ELF-1 (cell line): ENCODE data around the gene RGSL1.
"Not testable (repeated sequence)": the region's sequence is repeated elsewhere in the genome, so short reads cannot be mapped to it uniquely, and the experiment has no call there.

ENCODE experiments used
- DNase-seq: peaks from one replicate; pipeline ENCODE4 v3.0.0-alpha.2; 2016; ENCODE audit warnings: low read depth, low spot score

Gene RGSL1

DNA sequence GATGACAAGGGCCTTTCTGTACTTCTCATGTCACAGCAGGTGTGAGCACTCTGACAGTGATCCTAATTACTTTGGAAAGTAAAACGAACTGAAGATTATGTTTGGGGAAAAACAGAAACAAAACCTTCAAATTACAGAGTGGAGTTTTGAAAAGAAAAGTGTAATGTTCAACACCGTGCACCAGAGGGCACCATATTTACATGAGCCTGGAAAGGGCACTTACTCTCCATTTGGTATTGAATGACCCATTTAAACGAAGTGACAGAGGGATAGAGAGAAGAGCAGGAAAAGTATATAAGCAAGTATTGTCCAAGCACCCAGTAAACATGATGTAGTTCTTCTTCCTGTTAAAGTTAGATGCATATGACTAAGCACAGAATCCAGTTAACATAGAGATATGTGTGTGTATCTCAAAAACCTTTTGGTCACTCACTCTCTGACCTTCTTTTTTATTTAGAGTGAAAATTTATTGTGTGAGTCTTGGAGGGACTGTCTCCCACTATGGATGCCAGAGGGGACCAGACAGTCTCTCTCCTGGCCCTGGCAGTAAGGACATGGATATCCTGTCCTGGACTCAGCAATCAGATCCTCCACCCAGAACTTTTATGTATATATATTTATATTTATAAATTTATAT lies 3.8 kb upstream of the RGSL1 start:
- DNase-seq: peak; percentile 49

DNA sequence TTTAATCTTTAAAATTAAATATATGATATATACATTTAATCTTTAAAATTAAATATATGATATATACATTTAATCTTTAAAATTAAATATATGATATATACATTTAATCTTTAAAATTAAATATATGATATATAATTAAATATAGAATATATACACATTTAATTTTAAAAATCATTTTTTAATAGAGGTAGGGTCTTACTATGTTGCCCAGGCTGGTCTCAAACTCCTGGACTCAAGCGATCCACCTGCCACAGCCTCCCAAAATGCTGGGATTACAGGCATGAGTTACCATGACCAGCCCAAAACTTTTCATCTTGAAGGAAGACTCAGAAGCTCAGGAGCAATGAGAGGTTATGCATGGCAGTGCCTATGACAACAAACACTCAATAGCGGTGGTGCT lies 2.8 kb upstream of the RGSL1 start:
- DNase-seq: not testable (repeated sequence)

- no peak for DNase-seq
These were observed 2.3 kb upstream of the RGSL1 start for GRCh38 chr1:182447660-182448059.

GRCh38 chr1:182453631-182454030 lies 3.7 kb downstream of the RGSL1 start:
- DNase-seq: no peak

DNA sequence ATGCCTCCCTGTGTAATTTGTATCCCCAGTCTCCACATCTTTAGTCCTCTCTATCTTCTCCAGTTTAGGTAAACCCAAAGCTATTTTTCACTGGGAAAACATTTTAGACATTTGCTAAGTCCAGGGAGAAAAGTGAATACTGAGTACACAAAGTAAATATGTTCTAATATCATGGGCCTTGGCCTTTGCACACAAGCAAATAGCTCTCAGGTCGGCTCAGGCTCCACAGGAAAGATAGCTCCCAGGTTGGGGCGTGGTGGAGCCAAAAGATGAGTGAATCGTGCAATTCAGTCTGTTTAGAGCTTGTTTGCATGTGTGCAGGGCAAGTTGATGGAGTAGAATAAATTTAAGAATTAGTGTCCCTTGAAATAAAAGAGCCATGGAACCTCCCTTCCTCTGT lies 7.9 kb downstream of the RGSL1 start:
- DNase-seq: no peak

DNA sequence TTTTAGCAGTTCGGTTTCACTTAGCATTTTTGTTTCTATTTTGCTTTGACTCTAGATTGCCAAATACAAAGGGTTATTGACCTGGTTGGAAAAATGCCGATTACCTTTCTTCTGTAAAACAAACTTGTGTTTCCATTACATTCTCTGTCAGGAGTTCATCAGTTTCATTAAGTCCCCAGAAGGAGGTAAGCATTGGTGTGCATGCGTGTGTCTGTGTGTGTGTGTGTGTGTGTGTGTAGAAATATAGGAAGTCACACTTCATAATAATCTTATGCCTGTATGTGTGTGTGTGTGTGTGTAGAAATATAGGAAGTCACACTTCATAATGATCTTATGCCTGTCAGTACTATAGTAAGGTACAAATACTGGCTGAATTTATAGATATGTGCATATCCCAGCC lies 10.0 kb downstream of the RGSL1 start:
- no peak for DNase-seq

DNA sequence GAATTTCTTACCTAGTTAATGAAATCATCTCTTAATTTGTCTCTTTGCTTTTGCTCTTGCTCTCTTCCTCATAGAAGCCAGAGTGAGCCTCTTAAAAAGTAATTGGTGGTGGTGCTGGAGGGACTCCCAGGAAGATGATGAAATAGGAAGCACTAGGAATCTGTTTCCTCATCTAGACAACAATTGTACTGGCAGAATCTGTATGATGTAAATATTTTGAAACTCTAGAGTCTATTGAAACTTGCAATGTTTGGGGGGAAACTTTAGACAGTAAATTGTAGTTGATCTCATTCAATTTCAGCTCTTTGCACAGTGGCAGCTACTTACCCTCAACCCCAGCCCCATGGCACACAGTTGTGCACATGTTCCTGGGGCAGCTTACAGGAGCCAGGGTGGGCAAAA lies 10.6 kb downstream of the RGSL1 start:
- no peak for DNase-seq

- DNase-seq: no peak
These were observed 23.6 kb downstream of the RGSL1 start for GRCh38 chr1:182473556-182473955.

DNA sequence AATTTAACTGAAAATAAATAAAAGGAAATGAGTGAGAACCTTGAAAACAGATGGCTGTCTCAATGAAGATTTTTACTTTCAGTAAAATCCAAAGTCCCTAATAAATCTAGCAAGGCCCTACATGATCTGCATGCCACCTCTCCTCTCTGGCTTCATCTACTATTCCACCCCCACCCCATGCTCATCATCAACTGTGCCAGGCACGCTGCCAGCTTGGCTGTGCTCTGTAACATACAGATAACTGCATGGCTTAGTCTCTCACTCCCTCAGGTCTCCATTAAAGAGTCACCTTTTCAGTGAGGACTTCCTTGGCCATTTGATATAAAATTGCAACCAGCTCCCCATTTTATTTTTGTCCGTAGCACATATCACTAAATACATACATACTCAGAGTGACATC lies 26.7 kb downstream of the RGSL1 start:
- no peak for DNase-seq

DNA sequence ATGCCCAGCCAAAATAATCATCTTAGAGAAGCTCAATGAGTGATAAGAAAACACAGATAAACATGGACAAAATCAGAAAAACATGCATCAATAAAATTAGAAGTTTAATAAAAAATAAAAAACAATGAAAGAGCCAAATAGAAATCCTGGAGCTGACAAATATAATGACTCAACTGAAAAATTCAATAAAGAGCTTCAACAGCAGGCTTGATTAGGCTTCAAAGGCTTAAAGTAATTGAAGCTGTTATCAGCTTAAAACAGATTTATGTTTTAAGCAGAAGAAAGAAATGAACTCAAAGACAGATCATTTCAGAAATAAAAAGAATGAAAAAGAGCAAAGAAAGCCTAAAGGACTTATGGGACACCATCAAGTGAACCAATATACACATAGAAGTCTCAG lies 28.3 kb downstream of the RGSL1 start:
- DNase-seq: no peak

GRCh38 chr1:182484067-182484466 lies 34.1 kb downstream of the RGSL1 start:
- DNase-seq: no peak

- DNase-seq: peak; percentile 39
These were observed 34.7 kb downstream of the RGSL1 start for GRCh38 chr1:182484531-182485257.

DNA sequence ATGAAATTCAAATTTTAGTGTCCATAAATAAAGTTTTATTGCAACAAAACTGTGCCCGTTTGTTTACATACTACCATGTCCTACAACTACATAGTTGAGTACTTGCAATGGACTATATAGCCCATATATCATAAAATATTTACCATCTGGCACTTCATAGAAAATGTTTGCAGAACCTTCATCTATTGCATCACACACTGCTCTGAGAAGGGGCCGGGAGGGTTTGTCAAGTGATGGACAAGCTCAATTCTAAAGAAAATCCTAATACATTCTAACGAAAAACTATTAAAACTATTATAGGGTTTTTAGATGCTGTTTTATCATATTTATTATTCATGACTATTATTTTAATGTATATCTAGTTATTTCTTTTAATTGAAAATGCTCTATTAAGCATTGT lies 35.9 kb downstream of the RGSL1 start:
- no peak for DNase-seq

DNA sequence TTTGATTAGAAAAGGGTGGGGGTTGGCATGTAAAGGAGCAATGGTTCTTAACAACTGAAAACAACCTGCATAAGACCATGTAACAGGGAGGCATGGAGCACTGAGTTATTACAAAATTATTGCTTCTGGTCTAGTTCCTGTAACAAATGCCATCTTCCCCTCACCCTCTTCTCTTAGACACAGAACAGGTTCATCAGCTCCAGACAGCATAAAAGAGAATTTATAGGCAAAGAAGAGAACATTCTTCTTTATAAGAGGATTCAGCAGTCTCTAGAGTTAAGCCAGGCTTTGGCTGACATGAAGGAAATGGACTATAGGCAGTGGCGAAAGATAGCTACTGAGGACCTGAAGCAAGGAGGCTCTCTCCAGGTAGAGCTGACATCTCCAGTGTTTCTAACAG lies 38.9 kb downstream of the RGSL1 start:
- DNase-seq: no peak

GRCh38 chr1:182493063-182493462 lies 43.1 kb downstream of the RGSL1 start:
- no peak for DNase-seq

- no peak for DNase-seq
These were observed 45.1 kb downstream of the RGSL1 start for GRCh38 chr1:182495002-182495401.

DNA sequence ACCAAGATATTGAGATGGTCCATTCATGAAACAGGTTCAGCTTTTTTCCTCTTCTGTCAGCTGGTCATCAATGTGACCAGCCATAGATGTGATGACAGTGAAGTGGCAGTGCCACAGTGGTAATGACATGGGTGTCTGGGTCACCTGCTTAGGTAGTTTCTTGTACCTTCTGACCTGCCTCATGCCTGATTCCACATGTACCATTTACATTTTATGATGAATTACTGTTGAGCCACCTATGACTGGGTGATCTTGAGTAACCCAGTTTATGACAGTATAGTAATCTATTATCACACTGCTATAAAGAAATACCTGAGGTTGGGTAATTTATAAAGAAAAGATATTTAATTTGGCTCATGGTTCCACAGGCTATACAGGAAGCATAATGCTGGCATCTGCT lies 45.7 kb downstream of the RGSL1 start:
- DNase-seq: no peak

GRCh38 chr1:182507685-182508084 lies 57.7 kb downstream of the RGSL1 start:
- DNase-seq: no peak

DNA sequence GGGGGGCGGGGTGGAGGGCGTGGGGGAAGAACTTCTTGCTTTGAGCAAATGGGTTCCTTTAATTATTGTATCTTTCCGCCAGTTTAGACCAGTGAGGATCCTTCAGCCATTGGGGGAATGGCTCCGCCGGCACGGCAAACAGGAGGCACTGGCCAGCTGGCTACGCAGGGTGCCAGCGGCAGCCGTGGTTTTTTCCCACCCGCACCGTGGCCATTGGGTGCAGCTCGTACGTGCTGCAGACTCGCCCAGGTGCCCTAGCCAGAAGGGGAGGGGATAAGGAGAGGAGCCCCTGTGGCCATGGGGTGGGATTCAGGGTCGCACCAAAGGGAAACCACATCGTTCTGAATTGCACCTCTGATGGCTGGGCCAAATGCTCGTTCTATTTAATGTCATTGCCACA lies 65.6 kb downstream of the RGSL1 start:
- DNase-seq: no peak

- DNase-seq: no peak
These were observed 70.8 kb downstream of the RGSL1 start for GRCh38 chr1:182520736-182521135.

- DNase-seq: no peak
These were observed 75.4 kb downstream of the RGSL1 start for GRCh38 chr1:182525342-182525741.

- DNase-seq: peak; percentile 12
These were observed 77.7 kb downstream of the RGSL1 start for GRCh38 chr1:182527680-182528079.

DNA sequence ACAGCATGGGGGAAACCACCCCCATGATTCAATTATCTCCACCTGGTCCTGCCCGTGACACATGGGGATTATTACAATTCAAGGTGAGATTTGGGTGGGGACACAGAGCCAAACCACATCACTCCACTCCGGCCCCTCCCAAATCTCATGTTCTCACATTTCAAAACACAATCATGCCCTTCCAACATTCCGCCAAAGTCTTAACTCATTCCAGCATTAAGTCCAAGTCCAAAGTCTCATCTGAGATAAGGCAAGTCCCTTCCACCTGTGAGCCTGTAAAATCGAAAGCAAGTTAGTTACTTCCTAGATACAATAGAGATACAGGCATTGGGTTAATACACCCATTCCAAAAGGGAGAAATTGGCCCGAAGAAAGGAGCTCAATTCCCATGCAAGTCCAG lies 78.3 kb downstream of the RGSL1 start:
- DNase-seq: not testable (repeated sequence)

- no peak for DNase-seq
These were observed 84.0 kb downstream of the RGSL1 start for GRCh38 chr1:182533896-182534295.
